ENCODE measurements around the gene OGFOD3. TPM values are rescaled to one million over a fixed set of nuclear protein-coding genes. Genes with fewer than 3 reads are reported as not detected.

Gene OGFOD3
- total RNA-seq, 1 donor, result 41.7 TPM

DNA sequence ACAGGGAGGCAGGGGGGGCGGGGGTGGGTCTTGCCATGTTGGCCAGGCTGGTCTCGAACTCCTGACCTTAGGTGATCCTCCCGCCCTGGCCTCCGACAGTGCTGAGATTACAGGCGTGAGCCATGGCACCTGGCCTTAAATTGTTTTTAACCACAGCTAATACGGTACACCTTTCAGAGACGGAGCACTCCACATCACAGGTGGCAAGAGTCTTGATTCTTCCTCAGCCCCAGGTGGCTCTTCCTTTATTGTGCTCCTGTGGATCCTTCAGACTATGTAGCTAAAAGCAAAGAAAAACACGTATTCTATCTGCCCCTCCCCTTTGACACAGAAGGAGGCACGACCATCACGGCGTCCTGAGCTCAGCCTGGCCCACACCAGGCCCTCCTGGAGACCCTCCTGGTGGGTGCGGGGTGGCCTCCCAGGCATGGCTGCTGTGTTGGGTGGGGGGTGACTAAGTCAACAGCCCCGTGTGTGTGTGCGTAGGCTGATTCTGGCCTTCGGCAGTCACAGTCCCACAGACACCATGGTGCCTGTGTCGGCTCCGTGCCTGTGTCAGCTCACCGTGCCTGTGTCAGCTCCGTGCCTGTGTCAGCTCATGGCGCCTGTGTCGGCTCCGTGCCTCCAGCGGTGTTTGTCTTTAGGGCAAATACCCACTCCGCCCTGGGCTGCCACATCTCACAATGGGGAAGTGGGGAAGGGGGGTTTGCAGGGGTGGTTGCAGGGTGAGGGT, 74.0 kb downstream of the OGFOD3 start:
- no peak for DNase-seq (ENCODE audit: low read depth in 2 of 3, low spot score in 2 of 3)

DNA sequence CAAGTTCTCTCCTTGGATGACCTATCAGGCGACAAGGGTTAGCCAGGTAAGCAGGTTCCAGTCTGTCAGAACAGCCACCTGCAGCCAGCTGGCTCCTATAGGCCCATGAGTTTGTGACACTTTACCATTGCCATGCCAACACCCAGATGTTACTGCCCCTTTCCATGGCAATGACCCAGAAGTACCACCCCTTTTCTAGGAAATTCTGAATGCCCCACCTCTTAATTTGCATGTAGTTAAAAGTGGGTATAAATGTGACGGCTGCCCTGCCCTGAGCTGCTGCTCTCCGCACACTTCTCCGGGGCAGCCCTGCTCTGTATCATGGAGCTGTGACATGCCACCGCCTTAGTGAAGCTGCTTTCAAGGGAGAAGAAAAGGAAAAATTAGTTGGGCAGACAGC, 74.8 kb downstream of the OGFOD3 start:
- no peak for DNase-seq (ENCODE audit: low read depth in 2 of 3, low spot score in 2 of 3)

DNA sequence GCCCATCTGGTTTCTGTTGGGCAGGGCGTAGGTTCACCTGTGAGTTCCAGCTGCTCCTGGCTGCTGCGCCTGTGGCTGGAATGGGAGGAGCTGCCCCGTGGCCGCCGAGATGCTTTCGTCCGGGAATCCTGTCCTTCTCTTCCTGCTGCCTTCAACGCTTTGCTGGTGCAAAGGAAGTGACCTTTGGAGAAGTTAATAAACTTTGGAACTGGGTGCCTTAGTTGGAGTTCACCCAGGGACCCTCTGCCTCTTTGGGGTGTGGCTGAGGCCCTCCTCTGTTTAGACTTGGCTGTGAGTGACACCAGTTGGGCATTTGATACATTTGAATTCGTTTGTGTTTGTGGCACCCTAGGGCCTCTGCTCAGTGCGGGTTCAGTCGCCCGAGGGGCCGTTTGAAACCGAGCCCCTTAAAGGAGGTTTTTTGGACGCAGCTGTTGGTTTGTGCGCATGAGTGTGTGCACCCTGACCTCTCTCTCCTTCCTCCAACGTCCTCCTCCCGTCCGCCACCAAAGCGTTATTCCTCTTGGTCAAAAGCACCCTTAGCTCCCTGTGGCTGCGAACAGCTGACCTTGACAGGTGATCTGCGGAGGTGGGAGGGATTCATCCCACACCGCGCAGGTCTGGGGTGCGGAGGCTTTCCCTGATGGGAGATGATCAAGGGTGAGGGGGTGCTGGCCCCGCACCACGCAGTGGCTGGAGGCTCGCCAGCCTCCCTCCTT, 75.9 kb downstream of the OGFOD3 start:
- no peak for DNase-seq (ENCODE audit: low read depth in 2 of 3, low spot score in 2 of 3)

DNA sequence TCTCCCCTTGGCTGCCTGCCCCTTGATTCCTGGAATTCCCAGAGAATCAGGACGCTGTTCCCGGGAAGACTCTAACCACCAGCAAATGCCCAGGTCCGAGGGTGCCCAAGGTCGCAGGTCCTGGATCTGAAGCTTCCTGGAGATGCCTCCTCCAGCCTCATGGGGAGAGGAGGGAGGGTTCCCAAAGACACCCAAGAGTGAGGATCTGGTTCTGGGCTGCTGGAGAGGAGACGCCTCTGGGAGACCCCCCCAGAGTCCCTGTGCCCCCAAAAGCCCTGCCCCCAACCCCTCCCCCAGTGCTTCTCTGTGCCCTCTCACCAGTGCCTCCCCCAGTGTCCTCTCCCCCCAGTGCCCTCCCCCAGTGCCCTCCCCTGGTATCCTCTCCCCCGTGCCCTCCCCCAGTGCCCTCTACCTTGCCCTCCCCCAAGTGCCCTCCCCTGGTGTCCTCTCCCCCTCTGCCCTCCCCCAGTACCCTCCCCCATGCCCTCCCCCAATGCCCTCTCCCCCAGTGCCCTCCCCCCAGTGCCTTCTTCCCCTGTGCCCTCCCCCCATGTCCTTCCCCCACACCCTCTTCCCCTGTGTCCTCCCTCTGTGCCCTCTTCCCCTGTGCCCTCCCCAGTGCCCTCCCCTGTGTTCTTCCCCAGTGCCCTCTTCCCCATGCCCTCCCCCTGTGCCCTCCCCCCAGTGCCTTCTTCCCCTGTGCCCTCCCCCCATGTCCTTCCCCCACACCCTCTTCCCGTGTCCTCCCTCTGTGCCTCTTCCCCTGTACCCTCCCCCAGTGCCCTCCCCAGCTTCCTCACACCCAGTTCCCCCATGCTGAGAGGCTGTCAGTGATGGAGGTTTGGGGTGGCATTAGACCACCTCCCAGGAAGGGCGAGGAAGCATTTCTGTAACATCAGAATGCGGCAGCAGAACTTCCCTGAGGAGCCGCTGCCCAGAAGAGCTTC, 78.5 kb downstream of the OGFOD3 start:
- DNase-seq (ENCODE audit: low read depth in 2 of 3, low spot score in 2 of 3), result no peak

Small RNA genes within 50 kb of the gene (small RNA-seq; reads per million reads assigned to genes)
- gene RF00019, result not detected

Other genes with a start within 250 kb of the OGFOD3 start
- 33.9 TPM for gene CCDC57, start 205.7 kb downstream of the OGFOD3 start, total RNA-seq
- gene SLC16A3, start 189.5 kb downstream of the OGFOD3 start, total RNA-seq, result 65.4 TPM
- gene CSNK1D, start 144.9 kb downstream of the OGFOD3 start, total RNA-seq, result 73.5 TPM
- 1.9 TPM for gene CD7, start 101.0 kb downstream of the OGFOD3 start, total RNA-seq
- 15.1 TPM for gene SECTM1, start 84.8 kb downstream of the OGFOD3 start, total RNA-seq
- gene TEX19, start 59.3 kb downstream of the OGFOD3 start, total RNA-seq, result not detected
- gene UTS2R, start 46.8 kb downstream of the OGFOD3 start, total RNA-seq, result not detected
- gene HEXD, start 239 bp downstream of the OGFOD3 start, total RNA-seq, result 51.4 TPM
- 200 TPM for gene CYBC1, start 32.2 kb upstream of the OGFOD3 start, total RNA-seq
- gene NARF, start 40.2 kb upstream of the OGFOD3 start, total RNA-seq, result 80.5 TPM
- gene FOXK2, start 101.1 kb upstream of the OGFOD3 start, total RNA-seq, result 47.9 TPM
- gene WDR45B, start 229.9 kb upstream of the OGFOD3 start, total RNA-seq, result 44.7 TPM